WI38 (cell line): ENCODE results near the gene KRT1.

Source experiments
- H3K4me3 ChIP-seq: 2 replicates; pipeline ENCODE4 v1.5.1; 2011; ENCODE audit warnings: low read depth, mild to moderate bottlenecking, control low read depth, low read length
- CTCF ChIP-seq: IDR thresholded peaks from 2 replicates; pipeline ENCODE4 v1.5.1; 2012; ENCODE audit warnings: low read depth, mild to moderate bottlenecking, control low read depth, low read length

Gene KRT1

GRCh38 chr12:52676163-52676562 is 4.0 kb downstream of the KRT1 start:
- TF ChIP-seq CTCF: no peak

GRCh38 chr12:52675301-52675701 is 4.9 kb downstream of the KRT1 start:
- no peak for TF ChIP-seq CTCF
- H3K4me3 ChIP-seq: no peak overlapping the region

More at GRCh38 chr12:52676163-52676562, 4.0 kb downstream of the KRT1 start:
- H3K4me3 ChIP-seq: no peak overlapping the region

- no peak overlapping the region for H3K4me3 ChIP-seq
- no peak for TF ChIP-seq CTCF
Observed at GRCh38 chr12:52674433-52674775, 5.8 kb downstream of the KRT1 start.

- TF ChIP-seq CTCF: no peak
- no peak overlapping the region for H3K4me3 ChIP-seq
Observed at GRCh38 chr12:52673713-52674432, 6.3 kb downstream of the KRT1 start.

GRCh38 chr12:52673217-52673616 is 7.0 kb downstream of the KRT1 start:
- no peak overlapping the region for H3K4me3 ChIP-seq
- TF ChIP-seq CTCF: no peak

- no peak overlapping the region for H3K4me3 ChIP-seq
- no peak for TF ChIP-seq CTCF
Observed at GRCh38 chr12:52672321-52672933, 7.8 kb downstream of the KRT1 start.

- no peak for TF ChIP-seq CTCF
- H3K4me3 ChIP-seq: no peak overlapping the region
Observed at GRCh38 chr12:52670961-52671360, 9.2 kb downstream of the KRT1 start.
